Measurements from ENCODE around the gene VRTN. TPM values are rescaled to one million over a fixed set of nuclear protein-coding genes. Genes with fewer than 3 reads are reported as not detected.
"Not testable (repeated sequence)": the region's sequence is repeated elsewhere in the genome, so short reads cannot be mapped to it uniquely, and the experiment has no call there.

Gene VRTN
- total RNA-seq, 1 donor from 2014 or later = not detected

- no peak for ATAC-seq (ENCODE audit: poor library complexity)
- intact Hi-C loops (cut with DNase I) = no loop called here
- DNase-seq = no peak
These were observed 523 bp upstream of the VRTN start for GRCh38 chr14:74347795-74348100.

DNA sequence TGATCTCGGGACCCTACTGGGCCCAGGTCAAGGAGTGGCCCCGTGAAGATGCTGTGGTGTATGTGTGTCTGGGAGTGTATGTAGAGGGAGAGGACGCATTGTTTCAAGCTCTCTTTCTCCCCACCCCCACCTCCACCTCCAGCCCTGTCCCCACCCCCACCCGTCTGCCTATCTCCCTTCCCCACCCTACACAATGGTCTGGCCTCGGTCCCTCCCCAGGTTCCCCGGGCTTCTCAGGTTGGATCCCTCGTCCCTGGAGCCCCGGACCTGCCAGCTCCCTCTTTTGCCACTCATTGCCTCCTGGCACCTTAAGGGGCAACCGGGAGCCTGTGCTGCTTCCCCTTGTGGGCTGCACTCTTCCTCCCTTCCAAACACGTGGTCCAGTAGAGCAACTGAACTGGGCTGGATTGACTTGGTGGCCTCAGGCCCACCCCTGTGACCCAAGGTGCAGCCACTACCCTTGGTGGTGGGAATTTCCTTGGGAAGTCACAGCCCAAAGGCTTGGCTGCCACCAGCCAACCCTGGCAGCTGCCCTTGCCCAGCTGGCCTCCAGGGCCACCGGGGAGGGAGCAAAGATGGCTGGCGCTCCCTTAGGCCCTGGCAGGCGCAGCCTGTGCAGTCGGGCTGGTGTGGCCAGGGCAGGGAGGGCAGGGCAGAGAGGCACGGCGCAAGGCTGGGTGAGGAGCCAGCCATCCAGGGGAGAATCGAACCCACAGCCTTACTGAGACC, 628 bp downstream of the VRTN start:
- ATAC-seq (ENCODE audit: poor library complexity) (no peak), DNase-seq (no peak)
- intact Hi-C loops (cut with DNase I) = no loop called here

DNA sequence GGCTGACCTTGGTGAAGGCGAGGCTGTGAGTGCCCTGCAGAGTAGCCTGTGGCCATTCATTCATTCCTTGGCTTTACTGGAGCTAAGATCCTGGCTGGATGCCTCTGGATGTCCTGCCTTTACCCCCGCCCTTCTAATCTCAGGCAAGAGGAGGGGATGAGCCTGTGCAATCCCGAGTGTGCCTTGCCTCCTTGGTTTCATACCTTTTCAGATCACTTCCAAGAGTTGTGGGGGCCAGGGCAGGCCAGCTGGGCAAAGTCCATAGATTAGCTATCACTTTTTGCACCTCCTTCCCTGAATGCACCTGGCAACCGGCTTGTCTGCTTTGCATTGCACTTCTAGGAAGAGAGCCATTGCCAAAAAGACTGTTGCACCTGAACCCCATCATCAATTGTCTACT, 1.5 kb downstream of the VRTN start:
- intact Hi-C loops (cut with DNase I) = no loop called here
- ATAC-seq (ENCODE audit: poor library complexity) (no peak), DNase-seq (no peak)

- ATAC-seq (ENCODE audit: poor library complexity) = no peak
- DNase-seq = no peak
- intact Hi-C loops (cut with DNase I) = no loop called here
These were observed 2.1 kb downstream of the VRTN start for GRCh38 chr14:74350211-74350927.

- intact Hi-C loops (cut with DNase I) = no loop called here
- no peak for DNase-seq
These were observed 2.7 kb downstream of the VRTN start for GRCh38 chr14:74350928-74351323.

DNA sequence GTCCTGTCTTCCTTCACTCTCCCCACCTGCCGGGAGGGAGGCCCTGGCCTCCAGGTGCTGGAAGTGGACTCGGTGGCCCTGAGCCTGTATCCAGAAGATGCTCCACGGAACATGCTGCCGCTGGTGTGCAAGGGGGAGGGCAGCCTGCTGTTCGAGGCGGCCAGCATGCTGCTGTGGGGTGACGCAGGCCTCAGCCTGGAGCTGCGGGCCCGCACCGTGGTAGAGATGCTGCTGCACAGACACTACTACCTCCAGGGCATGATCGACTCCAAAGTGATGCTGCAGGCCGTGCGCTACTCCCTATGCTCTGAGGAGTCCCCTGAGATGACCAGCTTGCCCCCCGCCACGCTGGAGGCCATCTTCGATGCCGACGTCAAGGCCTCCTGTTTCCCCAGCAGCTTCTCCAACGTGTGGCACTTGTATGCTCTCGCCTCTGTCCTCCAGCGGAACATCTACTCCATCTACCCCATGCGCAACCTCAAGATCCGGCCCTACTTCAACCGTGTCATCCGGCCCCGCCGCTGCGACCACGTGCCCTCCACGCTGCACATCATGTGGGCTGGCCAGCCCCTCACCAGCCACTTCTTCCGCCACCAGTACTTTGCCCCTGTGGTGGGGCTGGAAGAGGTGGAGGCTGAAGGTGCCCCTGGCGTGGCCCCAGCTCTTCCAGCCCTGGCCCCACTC, 8.8 kb downstream of the VRTN start:
- no peak for DNase-seq
- intact Hi-C loops (cut with DNase I) = no loop called here
- no peak for ATAC-seq (ENCODE audit: poor library complexity)

More at GRCh38 chr14:74350928-74351323, 2.7 kb downstream of the VRTN start:
- ATAC-seq (ENCODE audit: poor library complexity) = no peak

- intact Hi-C loops (cut with DNase I) = no loop called here
- ATAC-seq (ENCODE audit: poor library complexity) = no peak
- DNase-seq = no peak
These were observed 9.3 kb downstream of the VRTN start for GRCh38 chr14:74357585-74357984.

GRCh38 chr14:74358176-74358829, 10.0 kb downstream of the VRTN start:
- intact Hi-C loops (cut with DNase I) = no loop called here
- no peak for ATAC-seq (ENCODE audit: poor library complexity)
- DNase-seq = no peak

DNA sequence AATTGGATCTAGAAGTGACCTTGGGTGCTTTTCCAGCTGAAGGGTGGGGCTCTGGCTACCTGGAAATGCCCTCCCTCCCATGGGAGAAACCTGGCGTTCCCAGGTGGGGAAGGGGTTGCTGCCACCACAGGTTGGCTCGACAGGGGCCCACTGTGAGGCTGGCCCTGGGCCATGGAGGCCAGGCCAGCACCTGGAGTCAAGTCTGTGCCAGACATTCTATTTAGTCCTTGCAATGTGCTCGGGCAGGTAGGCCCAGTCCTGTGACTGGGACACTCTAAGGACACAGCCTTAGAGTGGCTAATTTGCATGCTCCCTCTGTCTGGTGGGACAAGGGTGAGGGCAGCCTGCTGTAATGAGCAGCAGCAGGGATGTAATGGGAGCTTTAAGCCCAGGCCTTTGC, 11.9 kb downstream of the VRTN start:
- DNase-seq (no peak), ATAC-seq (ENCODE audit: poor library complexity) (no peak)
- intact Hi-C loops (cut with DNase I) = loop anchor here (5.0 to 10.0 kb wide), 2 partner anchors 117 to 255 kb away; partner anchors contain the start of gene LTBP2

GRCh38 chr14:74362361-74362915, 14.2 kb downstream of the VRTN start:
- DNase-seq (peak; percentile 85), ATAC-seq (ENCODE audit: poor library complexity) (peak; percentile 93)
- intact Hi-C loops (cut with DNase I) = loop anchor here (5.0 to 10.0 kb wide), 2 partner anchors 115 to 252 kb away; partner anchors contain the start of gene LTBP2

GRCh38 chr14:74364271-74364880, 16.1 kb downstream of the VRTN start:
- ATAC-seq (ENCODE audit: poor library complexity) (no peak), DNase-seq (no peak)
- intact Hi-C loops (cut with DNase I) = loop anchor here (5.0 to 10.0 kb wide), 2 partner anchors 113 to 250 kb away; partner anchors contain the start of gene LTBP2

- ATAC-seq (ENCODE audit: poor library complexity) = no peak
- intact Hi-C loops (cut with DNase I) = loop anchor here (10.0 kb wide), 1 partner anchor 247 kb away; the partner anchor contains the start of gene LTBP2
- no peak for DNase-seq
These were observed 19.8 kb downstream of the VRTN start for GRCh38 chr14:74368026-74368425.

DNA sequence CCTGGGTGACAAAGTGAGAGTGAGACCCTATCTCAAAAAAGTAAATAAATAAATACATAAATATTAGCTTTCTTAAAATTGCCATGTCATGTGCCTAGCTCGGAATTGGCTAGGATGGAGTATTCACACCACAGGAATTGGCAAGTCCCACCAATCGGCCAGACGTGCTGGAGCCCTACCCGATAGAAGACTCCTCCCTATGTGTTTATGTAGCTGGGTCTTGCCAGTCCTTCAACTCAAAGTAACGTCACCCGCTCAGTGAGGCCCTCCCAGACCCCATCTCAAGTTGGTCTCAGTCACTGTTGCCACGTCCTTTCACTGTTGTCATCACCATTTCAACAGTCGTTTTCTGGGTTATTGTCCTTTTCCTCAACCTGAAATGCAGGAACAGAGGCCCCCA, 20.2 kb downstream of the VRTN start:
- DNase-seq = no peak
- ATAC-seq (ENCODE audit: poor library complexity) = no peak
- intact Hi-C loops (cut with DNase I) = loop anchor here (10.0 kb wide), 1 partner anchor 246 kb away; the partner anchor contains the start of gene LTBP2

DNA sequence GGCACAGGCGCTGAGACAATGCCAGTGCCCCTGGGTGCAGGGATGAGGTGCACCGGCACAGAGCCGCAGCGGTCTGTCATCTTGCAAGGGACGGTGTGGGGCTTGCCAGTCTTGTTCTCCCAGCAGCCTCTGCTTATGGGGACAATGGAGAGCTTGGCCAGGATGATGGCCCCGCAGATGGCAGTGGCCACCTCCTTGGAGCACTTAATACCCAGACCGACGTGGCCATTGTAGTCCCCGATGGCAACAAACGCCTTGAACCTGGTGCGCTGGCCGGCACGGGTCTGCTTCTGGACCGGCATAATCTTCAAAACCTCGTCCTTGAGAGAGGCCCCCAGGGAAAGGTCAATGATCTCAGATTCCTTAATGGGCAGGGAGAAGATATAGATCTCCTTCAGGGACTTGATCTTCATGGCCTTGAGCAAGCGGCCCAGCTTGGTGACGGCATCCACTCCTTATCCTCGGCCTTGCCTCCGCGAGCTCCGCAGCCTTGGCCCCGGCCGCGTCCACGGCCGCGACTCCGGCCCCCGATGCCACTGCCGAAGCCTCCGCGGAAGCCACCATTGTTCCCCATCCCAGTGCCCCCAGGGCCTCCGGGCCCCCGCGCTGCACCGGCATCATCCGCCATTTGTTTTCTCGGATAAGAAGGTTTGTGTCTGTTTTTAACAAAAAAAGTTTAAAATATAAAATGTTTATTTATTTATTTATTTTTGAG, 29.9 kb downstream of the VRTN start:
- intact Hi-C loops (cut with DNase I) = no loop called here
- no peak for DNase-seq
- ATAC-seq (ENCODE audit: poor library complexity) = no peak

GRCh38 chr14:74380172-74380571, 31.9 kb downstream of the VRTN start:
- DNase-seq (no peak), ATAC-seq (ENCODE audit: poor library complexity) (no peak)
- intact Hi-C loops (cut with DNase I) = no loop called here

DNA sequence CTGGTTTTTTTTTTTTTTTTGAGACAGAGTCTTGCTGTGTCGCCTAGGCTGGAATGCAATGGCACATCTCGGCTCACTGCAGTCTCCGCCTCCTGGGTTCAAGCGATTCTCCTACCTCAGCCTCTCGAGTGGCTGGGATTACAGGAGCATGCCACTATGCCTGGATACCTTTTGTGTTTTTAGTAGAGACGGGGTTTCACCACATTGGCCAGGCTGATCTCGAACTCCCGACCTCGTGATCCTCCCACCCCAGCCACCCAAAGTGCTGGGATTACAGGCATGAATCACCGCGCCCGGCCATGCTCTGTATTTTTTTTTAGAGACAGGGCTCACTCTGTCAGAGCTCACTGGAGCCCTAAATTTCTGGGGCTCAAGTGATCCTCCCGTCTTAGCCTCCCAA, 32.6 kb downstream of the VRTN start:
- intact Hi-C loops (cut with DNase I) = no loop called here
- DNase-seq = no peak
- ATAC-seq (ENCODE audit: poor library complexity) = no peak

DNA sequence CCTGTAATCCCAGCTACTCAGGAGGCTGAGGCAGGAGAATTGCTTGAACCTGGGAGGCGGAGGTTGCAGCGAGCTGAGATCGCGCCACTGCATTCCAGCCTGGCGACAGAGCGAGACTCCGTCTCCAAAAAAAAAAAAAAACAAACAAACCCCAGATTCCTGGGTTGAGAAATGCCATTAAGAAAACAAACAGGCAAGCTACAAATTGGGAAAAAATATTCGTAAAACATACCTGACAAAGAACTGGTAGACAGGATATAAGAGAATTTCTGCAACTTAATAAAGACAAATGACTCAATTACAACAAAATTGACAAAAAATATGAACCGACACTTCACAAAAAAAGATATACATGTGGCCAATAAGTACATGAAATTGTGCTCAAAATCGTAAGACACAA, 33.3 kb downstream of the VRTN start:
- DNase-seq; intact Hi-C loops (cut with DNase I); ATAC-seq (ENCODE audit: poor library complexity): not testable (repeated sequence)

DNA sequence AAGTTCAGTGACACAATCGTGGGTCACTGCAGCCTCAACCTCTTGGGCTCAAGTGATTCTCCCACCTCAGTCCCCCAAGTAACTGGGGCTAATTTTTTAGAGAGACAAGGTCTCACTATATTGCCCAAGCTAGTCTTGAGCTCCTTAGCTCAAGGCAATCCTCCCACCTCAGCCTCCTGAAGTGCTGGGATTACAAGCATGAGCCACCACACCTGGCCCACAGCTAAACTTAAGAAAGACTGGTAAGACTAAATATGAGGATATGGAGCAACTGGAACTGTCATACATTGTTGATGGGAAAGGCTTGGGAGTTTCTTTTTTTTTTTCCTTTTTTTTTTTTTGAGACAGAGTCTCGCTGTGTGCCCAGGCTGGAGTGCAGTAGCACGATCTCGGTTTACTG, 34.0 kb downstream of the VRTN start:
- DNase-seq = no peak
- ATAC-seq (ENCODE audit: poor library complexity) = no peak
- intact Hi-C loops (cut with DNase I) = no loop called here
